H54 (cell line): ENCODE measurements around the gene ACAP3.

Experiments used
- DNase-seq: peaks from one replicate; pipeline ENCODE4 v3.0.0; 2011; ENCODE audit warnings: low spot score, mixed read lengths; ENCODE audit not compliant: insufficient read length
- FAIRE-seq: peaks from 3 replicates; lab custom pipeline; 2011; peaks lifted over from hg19 to GRCh38; lab: Jason Lieb, UNC
- POLR2A ChIP-seq: IDR thresholded peaks from 2 replicates; pipeline ENCODE4 v1.6.1; 2011; ENCODE audit warnings: low read depth, mild to moderate bottlenecking, low read length

The ACAP3 gene

GRCh38 chr1:1348420-1349255, 40.9 kb upstream of the ACAP3 start:
- no peak for TF ChIP-seq POLR2A
- FAIRE-seq (no peak), DNase-seq (no peak)

GRCh38 chr1:1347663-1348419, 40.1 kb upstream of the ACAP3 start:
- FAIRE-seq (no peak), DNase-seq (peak; percentile 71)
- TF ChIP-seq POLR2A: no peak

- TF ChIP-seq POLR2A: no peak
- no peak for DNase-seq
- FAIRE-seq: no peak
Measured at GRCh38 chr1:1347026-1347595, 39.4 kb upstream of the ACAP3 start.

- no peak for FAIRE-seq
- no peak for TF ChIP-seq POLR2A
Measured at GRCh38 chr1:1346501-1346890, 38.8 kb upstream of the ACAP3 start.

GRCh38 chr1:1345860-1346500, 38.2 kb upstream of the ACAP3 start:
- FAIRE-seq: peak; percentile 33
- no peak for DNase-seq
- TF ChIP-seq POLR2A: no peak

More at GRCh38 chr1:1346501-1346890, 38.8 kb upstream of the ACAP3 start:
- DNase-seq: no peak

GRCh38 chr1:1345384-1345783, 37.7 kb upstream of the ACAP3 start:
- no peak for TF ChIP-seq POLR2A
- no peak for FAIRE-seq
- DNase-seq: no peak

GRCh38 chr1:1344655-1345361, 37.1 kb upstream of the ACAP3 start:
- DNase-seq (peak; percentile 94), FAIRE-seq (peak; percentile 71)
- no peak for TF ChIP-seq POLR2A

GRCh38 chr1:1343811-1344421, 36.2 kb upstream of the ACAP3 start:
- DNase-seq (no peak), FAIRE-seq (no peak)
- no peak for TF ChIP-seq POLR2A

GRCh38 chr1:1342584-1343115, 34.9 kb upstream of the ACAP3 start:
- FAIRE-seq: no peak
- no peak for TF ChIP-seq POLR2A
- DNase-seq: no peak

- no peak for DNase-seq
- FAIRE-seq: no peak
- TF ChIP-seq POLR2A: no peak
Measured at GRCh38 chr1:1342061-1342562, 34.4 kb upstream of the ACAP3 start.

- TF ChIP-seq POLR2A: no peak
- no peak for FAIRE-seq
- no peak for DNase-seq
Measured at GRCh38 chr1:1341549-1342021, 33.9 kb upstream of the ACAP3 start.
